ENCODE results near the gene LOXL1.

GRCh38 chr15:73955326-73955725 lies 29.1 kb downstream of the LOXL1 start:
- TF ChIP-seq POLR2A (IDR thresholded peaks at IDR 0.05) = no peak
- TF ChIP-seq, protein P1, sequence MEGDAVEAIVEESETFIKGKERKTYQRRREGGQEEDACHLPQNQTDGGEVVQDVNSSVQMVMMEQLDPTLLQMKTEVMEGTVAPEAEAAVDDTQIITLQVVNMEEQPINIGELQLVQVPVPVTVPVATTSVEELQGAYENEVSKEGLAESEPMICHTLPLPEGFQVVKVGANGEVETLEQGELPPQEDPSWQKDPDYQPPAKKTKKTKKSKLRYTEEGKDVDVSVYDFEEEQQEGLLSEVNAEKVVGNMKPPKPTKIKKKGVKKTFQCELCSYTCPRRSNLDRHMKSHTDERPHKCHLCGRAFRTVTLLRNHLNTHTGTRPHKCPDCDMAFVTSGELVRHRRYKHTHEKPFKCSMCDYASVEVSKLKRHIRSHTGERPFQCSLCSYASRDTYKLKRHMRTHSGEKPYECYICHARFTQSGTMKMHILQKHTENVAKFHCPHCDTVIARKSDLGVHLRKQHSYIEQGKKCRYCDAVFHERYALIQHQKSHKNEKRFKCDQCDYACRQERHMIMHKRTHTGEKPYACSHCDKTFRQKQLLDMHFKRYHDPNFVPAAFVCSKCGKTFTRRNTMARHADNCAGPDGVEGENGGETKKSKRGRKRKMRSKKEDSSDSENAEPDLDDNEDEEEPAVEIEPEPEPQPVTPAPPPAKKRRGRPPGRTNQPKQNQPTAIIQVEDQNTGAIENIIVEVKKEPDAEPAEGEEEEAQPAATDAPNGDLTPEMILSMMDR (IDR thresholded peaks at IDR 0.05) = no peak

Data from testis (tissue), 2 donors.